OCI-LY7 (cell line): Measurements from ENCODE around the gene HES2. TPM values are rescaled to one million over a fixed set of nuclear protein-coding genes. Genes with fewer than 3 reads are reported as not detected.
A peak's percentile ranks its signal among the peaks of the same experiment; 100 is the strongest.
"Not testable (repeated sequence)": the region's sequence is repeated elsewhere in the genome, so short reads cannot be mapped to it uniquely, and the experiment has no call there.

Experiments
- BruUV-seq: library from RNA; stranded (reverse); fragments of 400-500 nt; replicated peaks from 2 replicates; lab custom pipeline; 2021; lab: Mats Ljungman, UMichigan
- CTCF ChIA-PET: fragments of 300-600 bp; sonication (Branson Sonifier 250); formaldehyde crosslinking; loops from one replicate; lab custom pipeline; 2022; ENCODE audit warnings: antibody characterized with exemption; ENCODE audit not compliant: unreplicated experiment; lab: Charles Lee
- POLR2A ChIA-PET: fragments of 300-600 bp; sonication (Branson Sonifier 250); formaldehyde crosslinking; loops from one replicate; lab custom pipeline; 2022; ENCODE audit warnings: antibody characterized with exemption; lab: Charles Lee
- DNase-seq: peaks from one replicate; pipeline ENCODE4 v3.0.0-alpha.2; 2015; ENCODE audit warnings: low spot score
- H2AFZ ChIP-seq: fragments of 200-600 bp; sonication (generic), shearing (Covaris generic); 2 replicates; pipeline ENCODE4 v1.6.1; 2014; ENCODE audit warnings: mild to moderate bottlenecking, antibody characterized with exemption, low read length, moderate library complexity
- H3K27ac ChIP-seq: fragments of 200-600 bp; sonication (generic); 2 replicates; pipeline ENCODE4 v1.5.1; 2014; ENCODE audit warnings: mixed run types, low read depth, mild to moderate bottlenecking, moderate library complexity, low read length, inconsistent platforms; ENCODE audit not compliant: poor library complexity, severe bottlenecking
- H3K36me3 ChIP-seq: fragments of 200-600 bp; sonication (generic); 2 replicates; pipeline ENCODE4 v1.6.1; 2014; ENCODE audit warnings: mild to moderate bottlenecking, antibody characterized with exemption, low read length, moderate library complexity, mixed read lengths; ENCODE audit not compliant: insufficient read depth
- H3K4me1 ChIP-seq: fragments of 200-600 bp; sonication (generic); 2 replicates; pipeline ENCODE4 v1.5.1; 2014; ENCODE audit warnings: mild to moderate bottlenecking, low read length; ENCODE audit not compliant: insufficient read depth, poor library complexity, severe bottlenecking
- H3K4me2 ChIP-seq: fragments of 200-600 bp; sonication (generic); 2 replicates; pipeline ENCODE4 v1.6.1; 2014; ENCODE audit warnings: mild to moderate bottlenecking, low read length
- H3K4me3 ChIP-seq: fragments of 200-600 bp; sonication (generic); 2 replicates; pipeline ENCODE4 v1.5.1; 2014; ENCODE audit warnings: mild to moderate bottlenecking, low read depth, low read length; ENCODE audit not compliant: poor library complexity, severe bottlenecking
- H3K79me2 ChIP-seq: fragments of 200-600 bp; sonication (generic); 2 replicates; pipeline ENCODE4 v1.6.1; 2016; ENCODE audit warnings: low read depth, mild to moderate bottlenecking, low read length, moderate library complexity, mixed read lengths; ENCODE audit not compliant: insufficient read depth
- H3K9me2 ChIP-seq: fragments of 200-600 bp; sonication (generic); 2 replicates; pipeline ENCODE4 v1.6.1; 2016; ENCODE audit warnings: mild to moderate bottlenecking, low read length, mixed read lengths; ENCODE audit not compliant: insufficient read depth
- H3K9me3 ChIP-seq: fragments of 200-600 bp; sonication (generic); 2 replicates; pipeline ENCODE4 v1.6.1; 2014; ENCODE audit warnings: mild to moderate bottlenecking, mixed run types, low read length, mixed read lengths
- H4K20me1 ChIP-seq: fragments of 200-600 bp; sonication (generic); 2 replicates; pipeline ENCODE4 v1.6.1; 2014; ENCODE audit warnings: mild to moderate bottlenecking, antibody characterized with exemption, low read length, moderate library complexity, mixed read lengths; ENCODE audit not compliant: insufficient read depth
- CTCF ChIP-seq: fragments of 200-600 bp; sonication (generic); conservative IDR thresholded peaks from 2 replicates; pipeline ENCODE4 v1.5.1; 2014; ENCODE audit warnings: mild to moderate bottlenecking, antibody characterized with exemption, low read length, moderate library complexity, mixed read lengths
- EZH2phosphoT487 ChIP-seq: fragments of 200-600 bp; sonication (generic); IDR thresholded peaks from 2 replicates; pipeline ENCODE4 v1.6.1; 2018; ENCODE audit warnings: low read depth, borderline replicate concordance, mild to moderate bottlenecking, mixed run types, antibody characterized with exemption, low read length, moderate library complexity, mixed read lengths
- intact Hi-C: fragments of 100-400 bp; cut with micrococcal nuclease; formaldehyde crosslinking; loops from one replicate; pipeline ENCODE4 v1.10.0; 2022; ENCODE audit not compliant: unreplicated experiment
- total RNA-seq, 2 experiments: library from RNA; depleted of rRNA in 1 of 2; stranded (reverse); fragments of >200 nt in 1 of 2; shearing (Covaris generic) in 1 of 2; gene quantifications; 2 replicates each; pipeline ENCODE4 v1.2.3, GENCODE V29; 2014 to 2022

The HES2 gene
- total RNA-seq, 2 experiments from 2014 or later, result not detected

- no peaks in the 10 kb centered on the region for H3K36me3 ChIP-seq
- no peaks in the 10 kb centered on the region for H3K9me2 ChIP-seq
- intact Hi-C loops, result loop anchor here (2.0 kb wide), 1 partner anchor 35 kb away; no protein-coding TSS in a partner anchor
- no TSS peak for BruUV-seq
- H3K4me3 ChIP-seq, result no peak overlapping the region
- no peak for TF ChIP-seq EZH2phosphoT487
- no peak for TF ChIP-seq CTCF
- DNase-seq, result no peak
- H3K9me3 ChIP-seq, result no peaks in the 10 kb centered on the region
- CTCF ChIA-PET, result no interaction called here
- H3K27ac ChIP-seq, result no peak overlapping the region
- no peak overlapping the region for H3K4me2 ChIP-seq
- no peaks in the 10 kb centered on the region for H4K20me1 ChIP-seq
- POLR2A ChIA-PET, result no interaction called here
- no peaks in the 10 kb centered on the region for H3K79me2 ChIP-seq
- no peak overlapping the region for H2AFZ ChIP-seq
- peaks cover 6% of the 10 kb centered on the region for H3K4me1 ChIP-seq
These were observed 21.8 kb downstream of the HES2 start for GRCh38 chr1:6397844-6398441.

GRCh38 chr1:6396998-6397397 lies 22.7 kb downstream of the HES2 start:
- Histone ChIP-seq H3K4me2 (no peak overlapping the region), H3K9me2 (no peaks in the 10 kb centered on the region), H3K36me3 (no peaks in the 10 kb centered on the region), H4K20me1 (0 out of 2 replicates have a peak, but pooled peaks cover 6% of the 10 kb centered on the region), H3K27ac (no peak overlapping the region), H3K4me1 (peaks cover 11% of the 10 kb centered on the region), H3K4me3 (no peak overlapping the region), H3K9me3 (no peaks in the 10 kb centered on the region), H3K79me2 (peaks cover 1% of the 10 kb centered on the region; the same call in 1 of the 2 replicates), H2AFZ (no peak overlapping the region)
- CTCF ChIA-PET, result no interaction called here
- POLR2A ChIA-PET, result interaction anchor here (0.6 kb wide), 1 partner anchor 1374 kb away, joined by 9 read pairs; the partner anchor contains the start of gene VAMP3
- peak; percentile 68 for TF ChIP-seq CTCF
- no peak for TF ChIP-seq EZH2phosphoT487
- DNase-seq, result peak; percentile 27
- BruUV-seq, result no TSS peak
- intact Hi-C loops, result loop anchor here (2.0 kb wide), 1 partner anchor 34 kb away; no protein-coding TSS in a partner anchor

- POLR2A ChIA-PET, H3K4me3 ChIP-seq, BruUV-seq, DNase-seq, H3K9me3 ChIP-seq, H3K4me2 ChIP-seq, H3K9me2 ChIP-seq, H4K20me1 ChIP-seq, H3K27ac ChIP-seq, CTCF ChIA-PET, H3K36me3 ChIP-seq, H2AFZ ChIP-seq, H3K79me2 ChIP-seq: not testable (repeated sequence)
- H3K4me1 ChIP-seq, result peaks cover 14% of the 10 kb centered on the region
- intact Hi-C loops, result loop anchor here (2.0 kb wide), 1 partner anchor 33 kb away; no protein-coding TSS in a partner anchor
These were observed 23.9 kb downstream of the HES2 start for GRCh38 chr1:6395781-6396244.

- H4K20me1 ChIP-seq, H3K27ac ChIP-seq, H3K79me2 ChIP-seq, DNase-seq, H3K9me2 ChIP-seq, BruUV-seq, H3K9me3 ChIP-seq, intact Hi-C loops, H3K36me3 ChIP-seq, H2AFZ ChIP-seq, POLR2A ChIA-PET, H3K4me2 ChIP-seq, CTCF ChIA-PET, H3K4me3 ChIP-seq: not testable (repeated sequence)
- peaks cover 14% of the 10 kb centered on the region for H3K4me1 ChIP-seq
These were observed 24.6 kb downstream of the HES2 start for GRCh38 chr1:6395130-6395529.
